Measurements from ENCODE around the gene UBE2D3.

- TF ChIP-seq TCF4 (CRISPR knock-in tag; IDR thresholded peaks at IDR 0.05; ENCODE audit: borderline replicate concordance) (no peak), PATZ1 (CRISPR knock-in tag; IDR thresholded peaks at IDR 0.05; ENCODE audit: borderline replicate concordance) (no peak), ARNTL (CRISPR knock-in tag; IDR thresholded peaks at IDR 0.05; ENCODE audit: borderline replicate concordance, low read depth) (no peak), GLIS3 (CRISPR knock-in tag; IDR thresholded peaks at IDR 0.05) (no peak), TOX (CRISPR knock-in tag; IDR thresholded peaks at IDR 0.05; ENCODE audit: borderline replicate concordance) (no peak), PPARA (CRISPR knock-in tag; IDR thresholded peaks at IDR 0.05; ENCODE audit: borderline replicate concordance) (no peak), SNAI2 (CRISPR knock-in tag; IDR thresholded peaks at IDR 0.05) (no peak), OSR1 (CRISPR knock-in tag; IDR thresholded peaks at IDR 0.05) (no peak), ZNF565 (CRISPR knock-in tag; conservative IDR thresholded peaks at IDR 0.05; ENCODE audit: low read depth) (no peak), ZFP30 (CRISPR knock-in tag; IDR thresholded peaks at IDR 0.05) (no peak)
These were observed 18.2 kb downstream of the UBE2D3 start for GRCh38 chr4:102809190-102809589.
